ENCODE results near the gene WDR7. TPM values are rescaled to one million over a fixed set of nuclear protein-coding genes. Genes with fewer than 3 reads are reported as not detected.

The WDR7 gene
- total and polyA plus RNA-seq, 2 of the 4 experiments (the other 2 are of a cell fraction), result 3.7 to 23.3 TPM

DNA sequence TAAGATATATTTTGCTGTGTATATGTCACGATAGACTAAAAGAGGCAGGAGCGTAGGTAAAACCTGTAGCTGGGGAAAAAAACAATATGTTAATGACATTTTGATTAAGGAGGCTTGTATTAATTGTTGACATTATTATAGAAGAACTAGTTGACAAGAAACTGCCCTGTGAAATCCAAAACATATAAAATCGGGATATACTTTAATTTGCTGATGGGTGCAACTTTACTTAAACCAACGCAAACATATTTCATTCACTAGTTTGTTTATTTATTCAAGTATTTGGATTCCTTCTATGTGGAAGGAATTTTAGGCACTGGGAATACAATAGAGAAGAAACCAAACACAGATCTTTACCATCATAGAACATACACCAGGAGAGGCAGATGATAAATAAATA, 8.0 kb downstream of the WDR7 start:
- Histone ChIP-seq H2AK5ac (ENCODE audit: low read depth, low read length) (no peak overlapping the region), H4K5ac (ENCODE audit: low read depth, low read length) (no peak overlapping the region), H3K56ac (ENCODE audit: extremely low read depth, insufficient read depth, low read length) (no peak overlapping the region), H3K9ac (ENCODE audit: low read depth, low read length) (no peak overlapping the region), H2BK15ac (ENCODE audit: low read depth, low read length) (no peak overlapping the region), H3K27ac (ENCODE audit: insufficient read depth, low read length) (no peak overlapping the region), H3K27me3 (ENCODE audit: control insufficient read depth, insufficient read depth, low read length) (no peaks in the 10 kb centered on the region), H3K4me2 (ENCODE audit: low read depth, low read length) (no peak overlapping the region), H3K36me3 (ENCODE audit: control insufficient read depth, insufficient read depth, low read length) (no peaks in the 10 kb centered on the region), H3K4ac (ENCODE audit: low read depth, low read length) (no peak overlapping the region), H2BK20ac (ENCODE audit: low read depth, low read length) (no peak overlapping the region), H3K4me3 (ENCODE audit: insufficient read depth, low read depth, low read length) (no peak overlapping the region), H3K9me1 (ENCODE audit: insufficient read depth, low read length) (peaks cover 3% of the 10 kb centered on the region; the same call in 1 of the 2 replicates), H4K8ac (ENCODE audit: low read depth in 2 of 2, low read length in 2 of 2) (no peak overlapping the region), H3K18ac (ENCODE audit: low read depth, low read length) (no peak overlapping the region), H2AFZ (replicated peaks; ENCODE audit: low read length, poor library complexity) (no peak overlapping the region), H3K23ac (ENCODE audit: low read depth, low read length) (no peak overlapping the region), H2AK9ac (replicated peaks; ENCODE audit: low read depth, low read length, poor library complexity) (no peak overlapping the region), H2BK120ac (ENCODE audit: low read depth, low read length) (no peak overlapping the region), H4K20me1 (ENCODE audit: insufficient read depth, low read length) (no peaks in the 10 kb centered on the region; the same call in 1 of the 2 replicates), H3K14ac (replicated peaks; ENCODE audit: low read depth, low read length) (no peak overlapping the region), H4K91ac (ENCODE audit: insufficient read depth, low read depth, low read length) (no peak overlapping the region), H2BK5ac (ENCODE audit: low read depth, low read length, poor library complexity, severe bottlenecking) (no peak overlapping the region), H3K79me1 (ENCODE audit: low read depth in 1 of 2, low read length in 2 of 2) (peaks cover 26 to 31% of the 10 kb centered on the region in 2 experiments), H3K4me1 (ENCODE audit: control insufficient read depth, insufficient read depth, low read length) (no peaks in the 10 kb centered on the region), H3K9me3 (ENCODE audit: control insufficient read depth, insufficient read depth, low read length) (no peaks in the 10 kb centered on the region)
- dilution Hi-C loops (cut with HindIII; ENCODE audit: low sequenced_read_pairs, unreplicated experiment), result no loop called here
- POLR2A ChIA-PET (ENCODE audit: unreplicated experiment), result no interaction called here
- TF ChIP-seq MXI1 (IDR thresholded peaks at IDR 0.05; ENCODE audit: borderline replicate concordance, low read depth, low read length) (no peak), SMC3 (IDR thresholded peaks at IDR 0.05; ENCODE audit: low read depth, low read length) (no peak), MAFK (IDR thresholded peaks at IDR 0.05; ENCODE audit: low read depth, low read length) (peak; percentile 57; the same call in 1 of the 2 replicates)
- DNase-seq (no peak), ATAC-seq (ENCODE audit: low read depth) (no peak)
- in situ Hi-C loops (cut with MboI; ENCODE audit: low sequenced_read_pairs), result no loop called here
- no CpG with 5 or more reads among the region's 4 CpGs for WGBS, 2 experiments (ENCODE audit: extremely low coverage in 2 of 2, insufficient read length in 1 of 2)
- CTCF ChIA-PET, result interaction anchor here (0.6 kb wide), 2 partner anchors 113 to 904 kb away, joined by 3 to 4 read pairs; no protein-coding TSS in a partner anchor
- intact Hi-C loops (cut with micrococcal nuclease), result no loop called here
- BruUV-seq (replicated peaks), result no TSS peak
